IPS DF 19.7 (cell line): ENCODE data around the gene NCSTN.

Experiments
- DNase-seq: peaks from one replicate; pipeline ENCODE4 v3.0.0-alpha.2; 2013; ENCODE audit warnings: low read depth, low spot score

The NCSTN gene

GRCh38 chr1:160406131-160406968 lies 63.2 kb downstream of the NCSTN start:
- no peak for DNase-seq

- no peak for DNase-seq
Observed at GRCh38 chr1:160407839-160408801, 64.9 kb downstream of the NCSTN start.
